T-helper 2 cell treated with Interferon-gamma antibody and Interleukin-4, amounts not matched to agents 5 μg/mL and 100 μg/mL, for 36 hours (primary cell): ENCODE data around the gene PPFIBP2.

Source experiments
- DNase-seq: peaks from one replicate; pipeline ENCODE4 v3.0.0; 2021; ENCODE audit warnings: low spot score
- H3K27ac Mint-ChIP-seq: one replicate; pipeline ENCODE4 v1.8.0; 2021; ENCODE audit warnings: mild to moderate bottlenecking, mixed read lengths
- H3K27me3 Mint-ChIP-seq: one replicate; pipeline ENCODE4 v1.8.0; 2021; ENCODE audit warnings: low read depth, mixed read lengths
- H3K36me3 Mint-ChIP-seq: one replicate; pipeline ENCODE4 v1.8.0; 2021; ENCODE audit warnings: low read depth, mixed read lengths
- H3K4me1 Mint-ChIP-seq: one replicate; pipeline ENCODE4 v1.8.0; 2021; ENCODE audit warnings: low read depth, mixed read lengths
- H3K4me3 Mint-ChIP-seq: one replicate; pipeline ENCODE4 v1.8.0; 2022; ENCODE audit warnings: mild to moderate bottlenecking, moderate library complexity, mixed read lengths
- H3K9me3 Mint-ChIP-seq: one replicate; pipeline ENCODE4 v1.8.0; 2021; ENCODE audit warnings: mixed read lengths

PPFIBP2 gene

DNA sequence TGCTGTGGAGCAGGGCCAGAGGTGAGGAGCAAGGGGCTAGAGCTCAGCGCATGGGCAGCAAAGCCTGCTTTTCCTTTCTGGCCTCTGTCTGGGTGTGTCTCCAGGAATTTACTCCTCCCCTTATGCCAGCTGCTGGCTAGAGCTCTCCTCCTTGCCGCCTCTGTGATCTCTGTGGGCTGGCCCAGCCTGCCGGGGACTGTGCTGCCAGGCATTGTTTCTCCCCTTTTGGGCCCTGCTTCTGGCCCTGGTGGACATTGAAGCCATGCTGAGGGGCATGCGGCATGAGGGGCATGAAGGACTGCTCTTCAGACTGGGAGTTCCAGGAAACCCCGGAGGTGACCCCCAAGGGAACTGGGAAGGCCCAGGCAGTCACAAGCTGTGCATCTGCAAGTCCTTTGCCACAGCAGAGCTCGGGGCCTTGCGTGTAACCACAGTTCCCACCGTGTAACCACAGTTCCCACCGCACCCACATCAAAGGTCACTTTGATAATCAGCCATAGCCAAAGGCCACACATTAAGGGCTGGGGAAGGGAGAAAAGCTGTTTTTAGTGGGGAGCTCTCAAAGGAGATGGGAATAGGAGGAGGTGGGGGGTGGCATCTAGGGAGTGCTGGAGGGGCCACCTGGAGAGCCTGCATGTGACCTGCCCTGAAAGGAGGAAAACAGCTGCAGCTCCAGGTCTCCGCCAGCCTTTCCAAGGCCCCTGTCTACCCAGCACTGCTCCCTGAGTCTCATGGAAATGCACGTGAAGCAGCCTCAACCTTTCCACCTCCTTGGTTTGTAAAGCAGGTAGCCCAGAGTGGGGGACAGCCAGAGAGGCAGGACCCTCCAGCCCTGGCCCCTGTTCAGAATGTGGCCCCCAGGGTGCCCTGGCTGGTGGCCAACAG lies 62.3 kb downstream of the PPFIBP2 start:
- no peak overlapping the region for H3K4me3 Mint-ChIP-seq
- peaks cover 30% of the 10 kb centered on the region for H3K4me1 Mint-ChIP-seq
- H3K9me3 Mint-ChIP-seq, result no peaks in the 10 kb centered on the region
- DNase-seq, result no peak
- peaks cover 48% of the 10 kb centered on the region for H3K27me3 Mint-ChIP-seq
- H3K27ac Mint-ChIP-seq, result no peak overlapping the region
- H3K36me3 Mint-ChIP-seq, result no peaks in the 10 kb centered on the region

DNA sequence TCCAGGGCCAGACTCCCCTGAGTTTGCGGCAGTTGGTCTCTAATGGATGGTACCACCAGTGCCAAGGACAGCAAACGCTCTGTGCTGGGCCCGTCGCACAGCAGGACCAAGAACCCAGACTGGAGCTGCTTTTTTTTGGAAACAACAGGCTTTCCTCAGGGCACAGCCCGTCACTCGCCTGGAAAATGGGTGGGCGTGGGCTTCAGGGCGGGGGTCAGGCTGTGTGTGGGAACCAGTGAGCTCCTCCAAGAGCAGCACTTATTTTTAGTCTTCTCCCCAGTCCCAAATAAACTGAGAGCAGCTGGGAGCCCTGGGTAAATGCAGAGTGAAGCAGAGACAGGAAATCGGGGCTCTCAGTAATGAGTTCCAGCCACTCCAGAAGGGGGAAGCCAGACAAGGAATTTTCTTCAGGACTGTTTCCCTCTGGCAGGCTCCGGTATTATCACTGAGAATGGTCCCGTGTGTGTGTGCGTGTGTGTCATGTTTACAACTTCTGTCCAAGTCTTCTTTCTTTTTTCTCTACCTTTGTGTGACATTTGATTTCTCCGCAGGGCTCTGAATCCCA lies 63.0 kb downstream of the PPFIBP2 start:
- Mint-ChIP-seq H3K4me1 (peaks cover 30% of the 10 kb centered on the region), H3K27ac (no peak overlapping the region), H3K27me3 (peaks cover 48% of the 10 kb centered on the region), H3K36me3 (no peaks in the 10 kb centered on the region), H3K9me3 (no peaks in the 10 kb centered on the region), H3K4me3 (peak overlapping the region; percentile 58)
- DNase-seq, result no peak

GRCh38 chr11:7577291-7578190 lies 63.7 kb downstream of the PPFIBP2 start:
- Mint-ChIP-seq H3K36me3 (no peaks in the 10 kb centered on the region), H3K27ac (peak overlapping the region; percentile 19), H3K9me3 (no peaks in the 10 kb centered on the region), H3K27me3 (peaks cover 48% of the 10 kb centered on the region), H3K4me1 (peaks cover 30% of the 10 kb centered on the region), H3K4me3 (peak overlapping the region; percentile 58)
- DNase-seq, result peak; percentile 12

GRCh38 chr11:7578276-7578955 lies 64.6 kb downstream of the PPFIBP2 start:
- Mint-ChIP-seq H3K9me3 (no peaks in the 10 kb centered on the region), H3K4me3 (peak overlapping the region; percentile 58), H3K27me3 (peaks cover 55% of the 10 kb centered on the region), H3K4me1 (peaks cover 30% of the 10 kb centered on the region), H3K27ac (peak overlapping the region; percentile 19), H3K36me3 (no peaks in the 10 kb centered on the region)
- no peak for DNase-seq

DNA sequence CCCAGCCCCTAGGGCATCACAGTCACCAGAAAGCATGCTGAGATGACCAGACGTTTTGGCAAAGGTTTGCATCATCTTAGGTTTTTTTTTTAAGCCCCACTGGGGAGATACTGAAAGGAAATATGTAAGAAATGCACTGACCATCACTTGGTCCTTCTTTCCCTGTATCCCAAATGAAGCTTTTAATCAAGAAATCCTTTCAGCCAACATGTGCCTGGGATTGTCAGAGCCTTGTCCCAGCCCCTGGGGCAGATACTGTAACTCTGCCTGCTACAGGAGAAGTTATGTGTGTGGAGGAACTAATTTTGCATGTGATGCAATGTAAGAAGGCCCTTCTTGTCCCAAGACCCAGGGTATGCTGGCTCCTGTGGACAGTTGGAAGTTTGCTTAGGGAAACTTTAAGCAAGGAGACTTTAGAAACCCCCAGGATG lies 65.6 kb downstream of the PPFIBP2 start:
- H3K27me3 Mint-ChIP-seq, result peaks cover 56% of the 10 kb centered on the region
- H3K4me1 Mint-ChIP-seq, result peaks cover 30% of the 10 kb centered on the region
- no peaks in the 10 kb centered on the region for H3K36me3 Mint-ChIP-seq
- H3K27ac Mint-ChIP-seq, result no peak overlapping the region
- no peak overlapping the region for H3K4me3 Mint-ChIP-seq
- no peaks in the 10 kb centered on the region for H3K9me3 Mint-ChIP-seq
- no peak for DNase-seq

GRCh38 chr11:7581021-7581590 lies 67.3 kb downstream of the PPFIBP2 start:
- Mint-ChIP-seq H3K4me3 (no peak overlapping the region), H3K27ac (no peak overlapping the region), H3K36me3 (no peaks in the 10 kb centered on the region), H3K9me3 (no peaks in the 10 kb centered on the region), H3K27me3 (peaks cover 47% of the 10 kb centered on the region), H3K4me1 (peaks cover 27% of the 10 kb centered on the region)
- no peak for DNase-seq

- peaks cover 44% of the 10 kb centered on the region for H3K27me3 Mint-ChIP-seq
- DNase-seq, result no peak
- H3K9me3 Mint-ChIP-seq, result no peaks in the 10 kb centered on the region
- H3K27ac Mint-ChIP-seq, result no peak overlapping the region
- H3K36me3 Mint-ChIP-seq, result no peaks in the 10 kb centered on the region
- peaks cover 20% of the 10 kb centered on the region for H3K4me1 Mint-ChIP-seq
- H3K4me3 Mint-ChIP-seq, result no peak overlapping the region
Observed at GRCh38 chr11:7582338-7582985, 68.7 kb downstream of the PPFIBP2 start.

- peaks cover 12% of the 10 kb centered on the region for H3K4me1 Mint-ChIP-seq
- DNase-seq, result no peak
- no peaks in the 10 kb centered on the region for H3K36me3 Mint-ChIP-seq
- H3K4me3 Mint-ChIP-seq, result no peak overlapping the region
- H3K27me3 Mint-ChIP-seq, result peaks cover 42% of the 10 kb centered on the region
- no peaks in the 10 kb centered on the region for H3K9me3 Mint-ChIP-seq
- no peak overlapping the region for H3K27ac Mint-ChIP-seq
Observed at GRCh38 chr11:7583248-7583647, 69.4 kb downstream of the PPFIBP2 start.

- Mint-ChIP-seq H3K9me3 (no peaks in the 10 kb centered on the region), H3K36me3 (no peaks in the 10 kb centered on the region), H3K4me1 (peaks cover 3% of the 10 kb centered on the region), H3K27ac (no peak overlapping the region), H3K27me3 (peaks cover 41% of the 10 kb centered on the region), H3K4me3 (no peak overlapping the region)
- DNase-seq, result no peak
Observed at GRCh38 chr11:7584910-7585309, 71.1 kb downstream of the PPFIBP2 start.

GRCh38 chr11:7585816-7586215 lies 72.0 kb downstream of the PPFIBP2 start:
- peaks cover 36% of the 10 kb centered on the region for H3K27me3 Mint-ChIP-seq

GRCh38 chr11:7586376-7586775 lies 72.6 kb downstream of the PPFIBP2 start:
- DNase-seq, result no peak
- Mint-ChIP-seq H3K4me1 (no peaks in the 10 kb centered on the region), H3K36me3 (no peaks in the 10 kb centered on the region), H3K4me3 (no peak overlapping the region), H3K27me3 (peaks cover 35% of the 10 kb centered on the region), H3K27ac (no peak overlapping the region), H3K9me3 (no peaks in the 10 kb centered on the region)

More at GRCh38 chr11:7585816-7586215, 72.0 kb downstream of the PPFIBP2 start:
- no peaks in the 10 kb centered on the region for H3K4me1 Mint-ChIP-seq
- no peaks in the 10 kb centered on the region for H3K36me3 Mint-ChIP-seq
- no peak overlapping the region for H3K4me3 Mint-ChIP-seq
- H3K27ac Mint-ChIP-seq, result no peak overlapping the region
- DNase-seq, result no peak
- H3K9me3 Mint-ChIP-seq, result no peaks in the 10 kb centered on the region

- peaks cover 6% of the 10 kb centered on the region for H3K4me1 Mint-ChIP-seq
- no peak for DNase-seq
- H3K27ac Mint-ChIP-seq, result no peak overlapping the region
- no peaks in the 10 kb centered on the region for H3K9me3 Mint-ChIP-seq
- H3K27me3 Mint-ChIP-seq, result peaks cover 29% of the 10 kb centered on the region
- no peaks in the 10 kb centered on the region for H3K36me3 Mint-ChIP-seq
- H3K4me3 Mint-ChIP-seq, result no peak overlapping the region
Observed at GRCh38 chr11:7587712-7588111, 73.9 kb downstream of the PPFIBP2 start.

- peaks cover 9% of the 10 kb centered on the region for H3K4me1 Mint-ChIP-seq
- H3K9me3 Mint-ChIP-seq, result no peaks in the 10 kb centered on the region
- no peak overlapping the region for H3K27ac Mint-ChIP-seq
- no peak for DNase-seq
- H3K4me3 Mint-ChIP-seq, result no peak overlapping the region
- H3K36me3 Mint-ChIP-seq, result no peaks in the 10 kb centered on the region
- H3K27me3 Mint-ChIP-seq, result peaks cover 13% of the 10 kb centered on the region
Observed at GRCh38 chr11:7589861-7590260, 76.1 kb downstream of the PPFIBP2 start.
